NB4 (cell line): ENCODE measurements around the gene BST1.

Experiments used
- DNase-seq: peaks from one replicate; pipeline ENCODE4 v3.0.0; 2010; ENCODE audit warnings: low read depth
- H3K4me3 ChIP-seq: one replicate; pipeline ENCODE4 v1.5.1; 2011; ENCODE audit warnings: mild to moderate bottlenecking, low read depth, low read length, moderate library complexity
- MYC ChIP-seq: IDR thresholded peaks from 2 replicates; pipeline ENCODE4 v1.6.1; 2011; ENCODE audit warnings: low read depth, low read length
- POLR2A ChIP-seq: IDR thresholded peaks from 2 replicates; pipeline ENCODE4 v1.6.1; 2011; ENCODE audit warnings: mild to moderate bottlenecking; ENCODE audit not compliant: insufficient read length; ENCODE audit errors: extremely low read depth
- TF ChIP-seq, protein P1 (sequence below): IDR thresholded peaks from one replicate; pipeline ENCODE4 v1.5.1; 2012; ENCODE audit warnings: low read depth, low read length
- TF ChIP-seq, protein P2 (sequence below): IDR thresholded peaks from 2 replicates; pipeline ENCODE4 v1.6.1; 2011; ENCODE audit warnings: low read depth, low read length

BST1 gene

DNA sequence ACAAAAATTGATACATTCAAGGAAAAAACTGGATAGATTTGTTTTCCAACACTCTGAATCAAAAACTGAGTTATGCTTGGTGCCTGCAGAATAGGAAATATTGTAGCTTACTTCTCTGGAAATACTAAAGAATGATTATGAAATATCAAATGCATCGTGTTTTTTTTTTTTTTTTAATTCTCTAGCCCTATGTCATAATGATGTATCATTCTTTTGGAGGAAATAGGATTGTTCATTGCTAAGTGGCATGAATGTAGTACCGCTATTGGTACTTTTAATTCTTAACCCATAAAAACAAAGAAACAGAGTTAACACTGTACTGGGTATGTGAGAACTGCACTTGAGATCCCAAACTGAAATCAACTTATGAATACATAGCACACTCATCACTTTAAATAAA, 28.8 kb upstream of the BST1 start:
- TF ChIP-seq, protein P1, sequence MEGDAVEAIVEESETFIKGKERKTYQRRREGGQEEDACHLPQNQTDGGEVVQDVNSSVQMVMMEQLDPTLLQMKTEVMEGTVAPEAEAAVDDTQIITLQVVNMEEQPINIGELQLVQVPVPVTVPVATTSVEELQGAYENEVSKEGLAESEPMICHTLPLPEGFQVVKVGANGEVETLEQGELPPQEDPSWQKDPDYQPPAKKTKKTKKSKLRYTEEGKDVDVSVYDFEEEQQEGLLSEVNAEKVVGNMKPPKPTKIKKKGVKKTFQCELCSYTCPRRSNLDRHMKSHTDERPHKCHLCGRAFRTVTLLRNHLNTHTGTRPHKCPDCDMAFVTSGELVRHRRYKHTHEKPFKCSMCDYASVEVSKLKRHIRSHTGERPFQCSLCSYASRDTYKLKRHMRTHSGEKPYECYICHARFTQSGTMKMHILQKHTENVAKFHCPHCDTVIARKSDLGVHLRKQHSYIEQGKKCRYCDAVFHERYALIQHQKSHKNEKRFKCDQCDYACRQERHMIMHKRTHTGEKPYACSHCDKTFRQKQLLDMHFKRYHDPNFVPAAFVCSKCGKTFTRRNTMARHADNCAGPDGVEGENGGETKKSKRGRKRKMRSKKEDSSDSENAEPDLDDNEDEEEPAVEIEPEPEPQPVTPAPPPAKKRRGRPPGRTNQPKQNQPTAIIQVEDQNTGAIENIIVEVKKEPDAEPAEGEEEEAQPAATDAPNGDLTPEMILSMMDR, result no peak
- TF ChIP-seq, protein P2, sequence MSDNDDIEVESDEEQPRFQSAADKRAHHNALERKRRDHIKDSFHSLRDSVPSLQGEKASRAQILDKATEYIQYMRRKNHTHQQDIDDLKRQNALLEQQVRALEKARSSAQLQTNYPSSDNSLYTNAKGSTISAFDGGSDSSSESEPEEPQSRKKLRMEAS, result no peak
- TF ChIP-seq POLR2A (no peak), MYC (no peak)
- H3K4me3 ChIP-seq, result no peak overlapping the region
- DNase-seq, result no peak

DNA sequence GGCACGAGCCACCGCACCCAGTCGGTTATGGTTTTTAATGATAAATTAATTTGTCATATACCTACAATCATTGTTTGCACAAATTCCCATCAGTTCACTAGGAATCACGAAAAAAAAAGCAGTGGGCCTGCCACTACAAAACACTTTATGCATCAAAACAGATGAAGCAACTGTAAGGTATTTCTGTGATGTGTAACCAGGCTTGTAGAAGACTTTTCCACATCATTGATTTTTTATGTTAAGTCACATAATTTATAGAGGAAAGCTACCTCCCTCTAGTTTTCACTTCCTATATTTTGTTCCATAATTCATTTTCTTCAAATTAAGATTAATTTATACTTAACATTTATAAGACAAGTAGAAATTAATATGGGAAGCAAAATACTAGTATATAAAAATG, 27.9 kb upstream of the BST1 start:
- TF ChIP-seq, protein P2, result no peak
- TF ChIP-seq, protein P1, result no peak
- no peak for TF ChIP-seq MYC
- TF ChIP-seq POLR2A, result no peak
- H3K4me3 ChIP-seq, result no peak overlapping the region
- DNase-seq, result no peak

DNA sequence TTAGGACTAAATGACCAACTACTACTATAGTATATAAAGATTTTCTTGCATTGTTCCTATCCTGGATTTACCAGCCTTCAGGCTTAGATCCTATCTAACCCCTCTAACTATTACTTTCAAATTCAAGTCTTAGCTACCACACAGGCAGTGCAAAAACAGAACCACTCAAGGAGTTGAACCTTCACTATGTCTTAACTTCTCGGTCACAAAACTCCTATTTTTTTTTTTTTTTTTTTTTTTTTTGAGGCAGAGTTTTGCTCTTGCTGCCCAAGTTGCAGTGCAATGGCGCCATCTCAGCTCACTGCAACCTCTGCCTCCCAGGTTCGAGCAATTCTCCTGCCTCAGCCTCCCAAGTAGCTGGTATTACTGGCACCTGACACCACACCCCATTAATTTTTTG, 27.5 kb upstream of the BST1 start:
- TF ChIP-seq MYC, result no peak
- TF ChIP-seq, protein P1, result no peak
- no peak overlapping the region for H3K4me3 ChIP-seq
- no peak for DNase-seq

DNA sequence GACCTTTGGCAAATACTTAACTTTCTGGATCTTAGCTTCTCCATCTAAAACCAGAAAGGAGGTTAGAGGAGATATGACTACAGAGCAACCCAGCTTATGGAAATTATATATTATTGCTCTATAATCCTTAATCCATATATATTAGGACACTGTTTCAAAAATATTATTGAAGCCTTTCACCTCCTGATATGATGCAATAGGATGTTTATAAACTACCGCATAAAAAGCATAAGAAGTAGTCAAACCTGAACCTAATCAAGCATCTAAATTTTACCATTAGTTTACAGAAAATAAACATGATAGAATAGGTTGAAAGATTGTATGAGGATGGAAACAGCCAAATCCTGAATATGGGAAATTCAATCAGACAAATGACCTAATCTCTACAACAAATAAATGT, 26.8 kb upstream of the BST1 start:
- no peak overlapping the region for H3K4me3 ChIP-seq
- TF ChIP-seq, protein P1, result no peak
- no peak for DNase-seq

DNA sequence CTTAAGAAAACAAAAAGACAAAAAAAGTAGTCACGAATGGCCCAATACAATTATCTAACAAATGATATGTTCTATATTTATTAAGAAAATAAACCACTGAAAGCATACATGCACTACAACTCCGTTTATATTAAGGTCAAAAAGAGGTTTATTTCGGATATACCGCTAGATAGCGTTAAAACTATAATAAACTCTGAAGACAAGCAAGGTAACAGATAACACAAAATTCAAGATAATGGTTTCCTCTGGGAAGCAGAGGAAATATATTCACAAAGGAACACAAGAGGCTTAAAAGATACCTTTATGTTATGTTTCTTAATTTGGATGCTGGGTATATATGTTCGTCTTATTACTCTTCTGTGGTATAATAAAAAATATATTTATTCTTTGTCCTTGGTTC, 26.0 kb upstream of the BST1 start:
- TF ChIP-seq, protein P2, result no peak
- no peak for TF ChIP-seq MYC
- TF ChIP-seq, protein P1, result no peak
- TF ChIP-seq POLR2A, result no peak
- H3K4me3 ChIP-seq, result no peak overlapping the region

DNA sequence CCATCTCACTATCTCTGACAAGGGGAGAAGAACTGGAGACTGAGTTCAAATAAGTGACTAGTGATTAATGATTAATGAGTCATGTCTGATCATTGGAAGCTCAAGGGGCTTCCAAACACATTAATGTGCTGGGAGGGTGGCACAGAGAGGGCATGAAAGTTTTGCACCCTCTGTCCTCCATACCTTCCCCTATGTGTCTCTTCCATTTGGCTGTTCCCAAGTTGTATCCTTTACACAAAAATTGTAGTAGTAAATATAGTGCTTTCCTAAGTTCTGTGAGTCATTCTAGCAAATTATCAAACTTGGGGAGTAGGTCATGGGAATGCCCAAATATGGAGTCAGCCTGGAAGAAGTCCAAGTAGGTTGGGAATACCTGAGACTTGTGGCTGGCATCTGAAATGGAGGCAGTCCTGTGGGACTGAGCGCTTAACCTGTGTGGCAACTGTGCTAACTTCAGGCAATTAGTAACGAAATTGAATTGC, 25.3 kb upstream of the BST1 start:
- DNase-seq, result no peak
- TF ChIP-seq, protein P1, result no peak
- TF ChIP-seq POLR2A (no peak), MYC (no peak)
- TF ChIP-seq, protein P2, result no peak
- no peak overlapping the region for H3K4me3 ChIP-seq

More for the DNA sequence above, 26.0 kb upstream of the BST1 start:
- no peak for DNase-seq
